GM19372 (cell line): Measurements from ENCODE around the gene SRRM3.
"Not testable (repeated sequence)": the region's sequence is repeated elsewhere in the genome, so short reads cannot be mapped to it uniquely, and the experiment has no call there.

ENCODE experiments used
- ATAC-seq: cut with Tn5 transposase; IDR thresholded peaks from one replicate; pipeline ENCODE4 v1.9.1; 2021; ENCODE audit warnings: mild to moderate bottlenecking, low read depth, moderate library complexity; ENCODE audit not compliant: unreplicated experiment

Gene SRRM3

DNA sequence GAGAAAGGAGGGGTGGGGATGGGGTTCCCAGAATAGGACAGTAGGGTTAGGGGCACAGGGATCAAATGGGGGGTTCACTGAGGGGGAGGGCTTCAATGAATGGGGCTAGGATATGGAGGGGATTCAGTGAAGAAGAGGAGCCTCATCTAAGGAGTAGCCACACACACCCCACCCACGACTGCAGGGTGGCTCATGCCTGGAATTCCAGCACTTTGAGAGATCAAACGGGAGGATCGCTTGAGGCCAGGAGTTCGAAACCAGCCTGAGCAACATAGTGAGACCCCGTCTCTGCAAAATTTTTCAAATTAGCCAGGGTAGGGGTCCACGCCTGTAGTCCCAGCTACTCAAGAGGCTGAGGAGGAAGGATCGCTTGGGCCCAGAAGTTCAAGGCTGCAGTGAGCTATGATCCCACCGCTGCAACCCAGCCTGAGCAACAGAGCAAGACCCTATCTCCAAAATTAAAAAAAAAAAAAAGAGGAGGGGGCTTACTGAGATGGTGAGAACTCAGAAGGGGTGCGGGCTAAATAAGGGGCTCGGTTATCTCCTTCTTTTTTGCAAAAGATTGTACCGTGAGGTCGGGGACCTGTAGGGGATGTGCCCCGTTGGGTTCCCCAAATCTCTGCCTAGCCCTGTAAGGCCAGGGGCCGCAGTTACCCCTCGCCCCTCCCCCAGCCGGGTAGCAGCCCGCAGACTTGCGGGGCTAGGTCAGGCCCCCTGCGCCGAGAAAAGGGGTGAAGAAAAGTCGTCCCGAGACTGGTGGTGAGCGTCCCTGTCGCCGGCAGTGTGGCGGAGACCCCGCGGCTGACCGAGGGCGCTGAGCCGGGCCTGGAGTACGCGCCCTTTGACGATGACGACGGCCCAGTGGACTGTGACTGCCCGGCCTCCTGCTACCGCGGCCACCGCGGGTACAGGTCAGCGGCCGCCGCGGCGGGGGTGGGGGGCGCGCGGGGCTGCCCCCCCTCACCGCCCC, 57.7 kb downstream of the SRRM3 start:
- ATAC-seq = no peak

DNA sequence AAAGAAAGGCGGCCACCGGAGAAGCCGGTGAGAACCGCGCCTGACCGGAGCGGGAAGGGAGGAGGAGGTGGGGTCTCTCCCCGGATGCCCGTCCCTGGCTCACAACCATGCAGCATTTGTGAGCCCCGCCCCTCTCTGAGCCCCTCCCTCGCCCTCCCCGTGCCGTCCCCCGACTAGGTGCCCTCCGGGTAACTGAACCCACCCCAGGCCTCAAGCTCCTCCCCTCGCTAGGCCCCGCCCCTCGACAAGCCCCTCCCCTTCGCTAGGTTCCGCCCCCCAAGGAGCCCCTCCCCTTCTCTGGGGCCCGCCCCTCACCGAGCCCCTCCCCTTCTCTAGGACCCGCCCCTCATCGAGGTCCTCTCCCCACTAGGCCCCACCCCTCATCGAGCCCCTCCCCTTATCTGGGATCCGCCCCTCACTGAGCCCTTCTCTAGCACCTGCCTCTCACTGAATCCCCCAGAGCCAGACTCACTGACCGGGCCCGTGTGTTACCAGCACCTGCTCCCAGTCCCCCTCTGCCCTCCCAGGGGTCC, 58.5 kb downstream of the SRRM3 start:
- ATAC-seq = no peak

DNA sequence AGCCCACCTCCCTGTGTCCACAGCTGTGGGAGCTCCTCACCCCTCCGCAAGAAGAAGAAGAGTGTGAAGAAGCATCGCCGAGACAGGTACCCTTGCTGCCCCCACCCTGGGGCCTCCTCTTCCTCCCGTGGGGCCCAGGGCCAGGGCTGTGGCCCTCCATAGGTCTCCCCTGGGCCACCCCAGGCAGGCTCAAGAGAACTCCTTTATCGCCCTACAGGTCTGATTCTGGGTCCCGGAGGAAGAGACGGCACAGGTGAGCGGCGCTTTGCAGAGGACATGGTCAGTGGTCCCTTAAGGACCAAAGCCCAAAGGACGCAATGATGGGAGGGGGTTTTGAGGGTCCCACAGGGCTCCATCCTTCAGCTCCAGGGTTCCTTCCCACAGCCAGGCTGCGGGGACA, 59.6 kb downstream of the SRRM3 start:
- no peak for ATAC-seq

DNA sequence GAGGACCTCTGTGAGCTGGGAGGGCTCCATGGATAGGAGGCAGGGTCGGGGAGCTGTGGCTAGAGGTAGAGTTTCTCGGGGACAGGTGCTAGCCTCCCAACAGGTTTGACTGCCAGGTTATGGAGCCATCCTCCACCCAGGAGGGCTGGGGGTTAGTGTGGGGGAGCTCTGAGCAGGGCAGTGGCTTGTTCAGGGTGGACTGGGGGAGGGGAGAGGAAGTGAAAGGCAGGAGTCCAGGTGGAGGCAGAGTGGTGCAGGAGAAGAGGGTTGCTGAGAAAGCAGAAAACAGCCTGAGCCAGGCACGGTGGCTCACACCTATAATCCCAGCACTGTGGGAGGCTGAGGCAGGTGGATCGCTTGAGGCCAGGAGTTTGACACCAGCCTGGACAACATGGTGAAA, 60.2 kb downstream of the SRRM3 start:
- no peak for ATAC-seq

DNA sequence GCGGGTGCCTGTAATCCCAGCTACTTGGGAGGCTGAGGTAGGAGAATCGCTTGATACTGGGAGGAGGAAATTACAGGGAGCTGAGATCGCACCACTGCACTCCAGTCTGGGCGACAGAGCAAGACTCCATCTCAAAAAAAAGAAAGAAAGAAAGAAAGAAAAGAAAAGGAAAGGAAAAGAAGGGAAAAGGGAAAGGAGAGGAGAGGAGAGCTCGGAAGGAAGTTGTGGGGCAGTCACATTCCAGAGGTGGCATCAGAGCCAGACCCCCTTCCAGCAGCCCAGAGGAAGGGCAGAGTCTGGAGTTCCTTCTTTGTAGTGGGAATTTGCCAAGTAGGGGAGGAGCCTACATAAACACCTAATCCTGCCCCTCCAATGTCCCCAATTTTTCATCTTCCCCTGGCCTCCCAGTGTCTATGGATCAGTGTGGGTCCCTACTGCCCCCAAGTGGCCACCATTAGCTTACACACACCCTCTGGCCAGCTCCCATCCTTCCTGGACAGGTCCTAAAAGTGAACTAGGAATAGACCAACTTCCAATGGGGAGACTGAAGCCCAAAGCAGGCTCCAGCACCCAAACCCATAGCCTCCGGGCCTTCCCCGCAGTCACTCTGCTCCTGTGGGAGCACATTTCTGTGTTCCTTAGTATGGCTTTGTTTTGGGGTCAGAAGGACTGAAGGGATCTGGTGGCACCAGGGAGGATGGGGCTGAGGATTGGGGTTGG, 61.1 kb downstream of the SRRM3 start:
- no peak for ATAC-seq

DNA sequence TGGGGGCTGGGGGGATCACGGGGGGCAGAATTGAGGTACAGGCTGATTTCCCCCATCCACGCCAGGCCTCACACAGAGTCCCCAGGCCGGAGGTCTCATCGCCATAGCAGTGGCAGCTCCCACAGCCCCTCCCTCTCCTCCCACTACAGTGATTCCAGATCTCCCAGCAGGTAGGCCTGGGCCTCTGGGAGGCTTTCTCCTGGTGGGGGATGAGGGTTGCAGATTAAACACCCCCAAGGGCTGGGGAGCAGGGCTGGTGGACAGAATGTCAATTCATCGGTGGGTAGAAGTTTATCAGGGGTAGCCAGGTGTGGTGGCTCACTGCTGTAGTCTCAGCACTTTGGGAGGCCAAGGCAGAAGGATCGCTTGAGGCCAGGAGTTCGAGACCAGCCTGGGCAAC, 63.6 kb downstream of the SRRM3 start:
- no peak for ATAC-seq

DNA sequence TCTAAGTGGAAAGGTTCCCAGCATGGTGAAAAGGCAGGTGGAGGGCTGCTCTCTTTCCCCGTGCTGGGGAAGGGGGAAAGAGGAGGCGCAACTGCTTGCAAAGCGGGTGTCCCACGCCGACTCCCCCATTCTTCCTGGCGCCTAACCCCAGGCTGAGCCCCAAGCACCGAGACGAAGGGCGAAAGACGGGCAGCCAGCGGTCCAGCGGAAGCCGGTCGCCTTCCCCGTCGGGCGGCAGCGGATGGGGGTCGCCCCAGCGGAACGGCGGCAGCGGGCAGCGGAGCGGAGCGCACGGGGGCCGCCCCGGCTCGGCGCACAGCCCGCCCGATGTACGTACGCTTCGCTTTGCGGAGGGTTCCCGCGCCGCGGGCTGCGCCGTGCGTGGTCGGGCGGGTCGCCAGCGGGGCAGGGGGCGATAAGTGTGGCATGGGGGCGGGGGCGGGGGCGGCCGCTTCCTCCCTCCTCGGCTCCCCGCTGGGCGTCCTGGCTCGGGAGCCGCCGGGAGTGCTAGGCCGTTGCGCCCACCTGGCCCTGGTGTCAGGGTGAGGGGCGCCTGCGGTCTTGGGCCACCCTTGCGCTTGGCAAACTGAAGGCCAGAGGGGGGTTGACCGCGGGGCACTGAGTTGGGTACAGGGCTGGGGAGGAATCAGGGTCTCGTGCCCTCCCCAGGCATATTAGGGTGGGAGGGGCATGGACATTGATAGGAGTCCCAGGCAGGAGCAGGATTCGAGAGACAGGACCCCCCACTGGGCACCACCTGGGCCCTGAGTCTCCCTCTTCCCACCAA, 65.6 kb downstream of the SRRM3 start:
- ATAC-seq = no peak

DNA sequence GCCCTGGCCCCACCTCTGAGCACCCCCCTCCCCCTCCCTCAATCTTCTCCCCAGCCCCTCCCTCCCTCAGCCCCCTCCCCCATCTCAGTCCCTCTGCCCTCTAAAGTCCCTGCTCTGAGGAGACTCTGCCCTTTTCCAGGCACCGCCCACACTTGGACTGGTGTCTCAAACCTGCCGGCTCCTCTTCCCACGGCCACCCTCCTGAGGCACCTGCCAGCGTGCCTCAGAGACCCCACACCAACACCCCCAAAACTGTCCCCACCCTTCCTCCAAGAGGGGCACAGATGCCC, 66.1 kb downstream of the SRRM3 start:
- no peak for ATAC-seq

DNA sequence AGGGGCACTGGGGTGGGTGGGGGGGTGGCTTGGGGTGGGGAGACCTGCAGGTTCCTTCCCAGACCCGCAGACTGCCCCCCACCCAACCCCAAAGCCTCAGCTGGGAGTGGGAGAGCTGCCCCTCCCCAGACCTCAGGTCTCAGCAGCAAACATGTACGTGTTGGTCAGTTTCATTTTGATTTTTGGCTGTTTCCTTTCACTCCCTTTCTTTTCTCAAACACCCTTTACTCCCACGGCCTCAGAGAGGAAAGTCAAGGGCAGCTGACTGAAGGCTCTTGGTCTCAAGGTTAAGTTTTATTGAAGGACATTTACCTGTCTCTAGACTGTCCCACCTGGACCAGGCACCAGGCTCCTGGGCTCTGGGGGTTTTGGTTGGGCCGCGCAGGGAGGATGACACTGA, 66.7 kb downstream of the SRRM3 start:
- ATAC-seq = no peak

DNA sequence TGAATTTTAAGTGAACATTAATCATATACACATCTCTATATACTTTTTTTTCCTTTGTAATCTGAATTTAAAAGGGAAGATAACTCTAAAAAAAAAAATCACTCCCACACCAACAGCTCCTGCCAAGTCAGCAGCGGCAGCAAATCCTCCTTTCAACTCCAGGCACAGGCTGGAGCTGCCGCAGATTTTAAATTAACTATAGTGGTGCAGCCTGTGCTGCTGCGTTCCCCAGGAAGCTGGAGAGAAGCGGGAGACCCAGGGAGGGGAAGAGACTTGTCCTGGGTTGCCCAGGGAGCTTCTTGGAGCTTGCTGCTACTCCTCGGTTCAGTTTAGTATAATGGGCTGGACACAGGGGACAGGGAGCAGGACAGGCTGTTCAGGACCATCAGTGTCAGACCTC, 68.2 kb downstream of the SRRM3 start:
- no peak for ATAC-seq

DNA sequence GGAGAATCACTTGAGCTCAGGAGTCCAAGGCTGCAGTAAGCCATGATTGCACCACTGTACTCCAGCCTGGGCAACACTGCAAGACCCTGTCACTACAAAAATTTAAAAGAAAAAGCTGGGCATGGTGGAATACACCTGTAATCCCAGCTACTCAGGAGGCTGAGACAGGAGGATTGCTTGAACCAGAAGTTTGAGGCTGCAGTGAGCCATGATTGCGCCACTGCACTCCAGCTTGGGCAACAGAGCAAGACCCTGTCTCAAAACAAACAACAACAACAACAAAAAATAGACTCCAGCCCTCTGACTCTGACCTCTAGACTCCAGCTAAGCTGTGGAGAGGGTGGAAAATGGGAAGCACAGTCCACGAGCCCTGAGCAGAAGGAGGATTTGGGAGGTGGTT, 69.7 kb downstream of the SRRM3 start:
- not testable (repeated sequence) for ATAC-seq

DNA sequence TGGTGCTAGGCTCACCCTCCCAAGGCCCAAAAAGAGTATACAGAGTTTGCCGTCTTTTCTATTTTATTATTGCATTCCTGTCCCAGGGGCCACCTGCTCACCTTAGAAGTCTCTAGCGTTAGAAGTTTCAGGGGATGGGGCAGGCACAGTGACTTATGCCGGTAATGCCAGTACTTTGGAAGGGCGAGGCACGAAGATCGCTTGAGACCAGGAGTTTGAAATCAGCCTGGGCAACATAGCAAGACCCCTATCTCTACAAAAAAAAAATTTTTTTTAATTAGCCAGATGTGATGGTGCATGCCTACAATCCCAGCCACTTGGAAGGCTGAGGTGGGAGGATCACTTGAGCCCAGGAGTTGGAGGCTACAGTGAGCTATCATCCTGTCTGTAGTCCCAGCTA, 70.4 kb downstream of the SRRM3 start:
- ATAC-seq = no peak

DNA sequence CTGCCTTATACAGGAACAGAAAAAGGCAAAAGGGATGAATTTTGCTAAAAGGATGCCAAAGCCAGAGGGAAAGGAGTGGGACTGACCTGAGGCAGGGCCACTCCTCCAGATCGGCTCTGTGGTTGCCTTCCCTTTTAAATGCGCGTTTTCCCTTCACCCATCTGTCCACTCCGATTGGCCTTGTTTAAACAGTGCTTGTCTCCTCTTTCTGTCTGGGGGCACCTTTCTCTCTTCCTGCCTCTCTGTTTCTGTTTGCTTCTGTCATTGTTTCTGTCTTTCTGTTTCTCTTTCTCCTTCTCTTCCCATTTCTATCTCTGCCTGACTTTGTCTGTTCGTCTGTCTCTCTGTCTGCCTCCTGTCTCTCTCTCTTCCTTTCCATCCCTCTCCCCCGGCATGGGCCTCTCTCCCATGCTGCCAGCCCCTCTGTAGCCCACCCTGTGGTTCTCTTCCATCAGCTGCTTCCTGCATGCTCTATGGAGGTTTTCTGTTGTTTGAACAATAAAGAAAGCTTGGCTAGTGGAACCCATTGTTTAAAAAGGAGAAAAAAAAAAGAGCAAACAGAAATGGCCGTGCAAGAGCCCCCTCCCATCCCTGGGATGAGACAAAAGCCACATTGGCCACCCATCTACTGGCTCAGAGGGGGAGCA, 71.3 kb downstream of the SRRM3 start:
- no peak for ATAC-seq

DNA sequence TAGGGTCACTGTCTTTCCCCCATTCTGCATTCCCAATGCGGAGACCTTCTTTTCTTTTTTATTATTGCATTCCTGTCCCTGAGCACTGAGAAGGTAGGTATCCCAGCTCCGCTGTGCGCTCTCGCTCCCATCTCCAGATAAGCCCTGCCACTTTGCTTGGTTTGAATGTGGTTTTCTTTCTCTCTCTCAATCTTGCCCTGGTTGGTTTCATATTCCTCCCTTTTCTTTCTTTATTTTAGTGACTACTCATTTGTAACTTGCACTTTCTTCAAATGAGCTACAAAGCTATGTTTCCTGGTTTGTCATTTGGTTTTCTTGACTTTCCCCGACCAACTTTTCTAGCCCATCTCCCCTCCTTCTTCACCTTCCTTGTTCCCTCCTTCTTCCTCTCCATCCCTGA, 71.8 kb downstream of the SRRM3 start:
- ATAC-seq = no peak

DNA sequence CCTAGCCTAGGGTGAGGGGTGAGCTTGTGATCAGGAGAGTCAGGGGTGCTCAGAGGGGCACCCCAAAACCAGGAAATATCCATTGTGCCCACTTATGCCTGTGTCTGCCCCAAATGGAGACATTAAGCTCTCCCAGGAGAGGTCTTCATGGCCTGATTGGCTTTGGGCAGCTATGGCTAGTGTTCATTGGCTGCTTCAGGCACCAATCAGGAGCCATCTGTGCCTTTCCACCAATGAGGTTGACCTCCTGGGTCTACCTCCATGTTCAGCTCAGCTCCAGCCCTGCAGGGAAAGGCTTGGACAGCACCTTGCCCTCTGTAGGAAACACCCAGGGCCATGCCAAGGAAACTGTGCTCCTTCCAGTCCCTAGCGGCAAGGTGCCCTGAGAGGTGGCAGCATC, 76.8 kb downstream of the SRRM3 start:
- no peak for ATAC-seq

DNA sequence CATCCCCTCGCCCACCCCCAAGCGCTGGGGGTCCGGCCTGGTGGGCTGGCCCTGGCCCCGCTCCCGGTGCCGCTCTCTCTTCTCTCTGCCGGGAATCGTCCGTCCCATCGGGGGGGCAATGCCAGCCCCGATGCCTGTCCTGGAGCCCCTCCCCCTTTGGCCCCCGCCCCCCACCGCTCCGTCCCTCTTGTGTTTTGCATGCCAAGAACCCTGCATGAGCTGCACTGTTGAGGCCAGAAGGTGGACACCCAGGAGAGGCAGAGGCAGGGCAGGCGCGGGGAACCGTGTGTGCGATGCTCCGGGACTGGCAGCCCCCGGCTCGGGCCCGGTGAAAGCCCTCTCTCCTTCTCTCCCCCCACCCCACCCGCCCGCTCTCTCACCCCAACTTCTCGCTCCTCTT, 78.7 kb downstream of the SRRM3 start:
- no peak for ATAC-seq

DNA sequence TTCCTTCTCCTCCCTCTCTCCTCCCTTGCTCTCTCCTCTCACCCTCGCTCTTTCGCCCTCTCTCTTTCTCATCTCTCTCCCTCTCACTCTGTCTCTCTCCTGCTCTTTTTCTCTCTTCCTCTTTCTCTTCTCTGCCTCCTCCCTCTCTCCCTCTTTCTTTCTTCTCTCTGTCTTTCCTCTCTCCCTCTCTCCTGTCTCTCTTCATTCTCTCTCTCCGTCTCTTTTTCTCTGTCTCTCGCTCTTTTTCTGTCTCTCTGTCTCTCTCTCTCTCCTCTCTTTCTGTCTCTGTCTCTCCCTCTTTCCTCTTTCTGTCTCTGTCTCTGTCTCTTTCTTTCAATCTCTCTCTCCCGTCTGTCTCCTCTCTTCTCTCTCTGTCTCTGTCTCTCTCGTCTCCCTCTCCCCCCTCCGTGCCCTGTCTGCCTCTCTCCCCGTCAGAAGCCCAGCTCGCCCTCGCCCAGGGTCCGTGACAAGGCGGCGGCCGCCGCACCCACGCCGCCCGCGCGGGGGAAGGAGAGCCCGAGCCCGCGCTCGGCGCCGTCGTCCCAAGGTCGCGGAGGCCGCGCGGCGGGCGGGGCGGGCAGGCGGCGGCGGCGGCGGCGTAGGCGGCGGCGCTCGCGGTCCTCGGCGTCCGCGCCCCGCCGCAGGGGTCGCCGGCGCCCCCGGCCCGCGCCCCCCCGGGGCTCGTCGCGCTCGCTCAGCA, 79.5 kb downstream of the SRRM3 start:
- ATAC-seq = no peak

DNA sequence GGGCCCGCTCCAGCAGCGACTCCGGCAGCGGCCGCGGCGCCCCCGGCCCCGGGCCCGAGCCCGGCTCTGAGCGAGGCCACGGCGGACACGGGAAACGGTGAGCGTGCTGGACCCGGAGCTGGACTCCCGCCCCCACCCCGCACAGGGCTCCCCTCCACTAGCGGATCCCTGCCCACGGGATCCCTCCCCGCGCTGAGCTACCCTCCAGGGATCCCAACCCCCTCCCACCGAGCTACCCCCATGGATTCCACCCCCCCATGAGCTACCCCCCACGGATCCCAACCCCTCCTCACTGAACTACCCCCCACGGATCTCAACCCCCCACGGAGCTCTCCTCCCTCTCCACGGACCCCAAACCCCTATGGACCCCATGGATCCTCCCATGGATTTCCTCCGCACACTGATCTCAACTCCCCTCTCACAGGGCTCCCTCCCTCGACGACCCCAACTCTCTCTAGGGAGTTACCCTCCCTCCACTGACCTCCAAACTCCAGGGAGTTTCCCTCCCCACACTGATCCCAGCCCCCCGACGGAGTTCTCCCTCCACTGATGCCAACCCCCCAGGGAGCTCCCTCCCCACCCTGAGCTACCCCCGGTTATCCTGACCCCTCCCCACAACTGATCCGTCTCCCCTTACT, 80.1 kb downstream of the SRRM3 start:
- ATAC-seq = no peak
